Left ventricle myocardium inferior (tissue), 1 donor: Measurements from ENCODE around the gene CFAP73. TPM values are rescaled to one million over a fixed set of nuclear protein-coding genes. Genes with fewer than 3 reads are reported as not detected.

Experiments
- DNase-seq: peaks from one replicate; pipeline ENCODE4 v3.0.0-alpha.2; 2020
- H3K27ac ChIP-seq: fragments of 200-600 bp; replicated peaks from 2 replicates; pipeline ENCODE4 v1.8.0; 2021
- H3K27me3 ChIP-seq: fragments of 200-600 bp; 2 replicates; pipeline ENCODE4 v1.8.0; 2021; ENCODE audit warnings: low read depth
- H3K36me3 ChIP-seq: fragments of 200-600 bp; 2 replicates; pipeline ENCODE4 v1.8.0; 2021
- H3K4me1 ChIP-seq: fragments of 200-600 bp; 2 replicates; pipeline ENCODE4 v1.8.0; 2021
- H3K4me3 ChIP-seq: fragments of 200-600 bp; 2 replicates; pipeline ENCODE4 v1.8.0; 2021; ENCODE audit warnings: mild to moderate bottlenecking, moderate library complexity
- H3K9me3 ChIP-seq: fragments of 200-600 bp; replicated peaks from 2 replicates; pipeline ENCODE4 v1.8.0; 2021
- CTCF ChIP-seq: fragments of 200-600 bp; IDR thresholded peaks from 2 replicates; pipeline ENCODE4 v1.8.0; 2021; ENCODE audit warnings: antibody characterized with exemption, mild to moderate bottlenecking, borderline replicate concordance
- intact Hi-C: fragments of 100-400 bp; cut with micrococcal nuclease; formaldehyde crosslinking; loops from one replicate; pipeline ENCODE4 v1.11.0; 2022
- total RNA-seq: library from RNA; stranded (reverse); fragmentation: NEBNext Ultra II Directional; extraction: Animal tissue kit (Norgen Biotek cat#: 25700); gene quantifications from one replicate; pipeline ENCODE4 v1.2.1, GENCODE V29; 2021
- donor health status: DM: no; HTN: yes; CAD: no; lungs with severe emphysema.

The CFAP73 gene
- total RNA-seq, 1 donor from 2014 or later, result not detected

GRCh38 chr12:113135178-113136127 is 14.1 kb upstream of the CFAP73 start, which contains the start of gene RASAL1:
Gene RASAL1 (minus strand): TSS chr12:113135761. CDS start chr12:113135462, 299 bp downstream.
- Histone ChIP-seq H3K27me3 (peaks cover 78% of the 10 kb centered on the region), H3K4me3 (peak within 1 kb of the TSS; percentile 14), H3K27ac (no peak within 1 kb of the TSS), H3K4me1 (peaks cover 7% of the 10 kb centered on the region), H3K36me3 (no peaks in the 10 kb centered on the region), H3K9me3 (no peaks in the 10 kb centered on the region)
- DNase-seq, result no peak
- intact Hi-C loops, result no loop called here
- TF ChIP-seq CTCF, result peak; percentile 37

- Histone ChIP-seq H3K4me3 (no peak overlapping the region), H3K4me1 (peaks cover 7% of the 10 kb centered on the region), H3K36me3 (no peaks in the 10 kb centered on the region), H3K27ac (no peak overlapping the region), H3K27me3 (peaks cover 70% of the 10 kb centered on the region), H3K9me3 (no peaks in the 10 kb centered on the region)
- intact Hi-C loops, result no loop called here
- TF ChIP-seq CTCF, result no peak
- DNase-seq, result no peak
Measured at GRCh38 chr12:113136128-113136989, 13.2 kb upstream of the CFAP73 start.

GRCh38 chr12:113136990-113137511 is 12.5 kb upstream of the CFAP73 start:
- Histone ChIP-seq H3K4me1 (peaks cover 8% of the 10 kb centered on the region), H3K27ac (no peak overlapping the region), H3K36me3 (no peaks in the 10 kb centered on the region), H3K9me3 (no peaks in the 10 kb centered on the region), H3K4me3 (no peak overlapping the region), H3K27me3 (peaks cover 66% of the 10 kb centered on the region)
- no peak for DNase-seq
- no peak for TF ChIP-seq CTCF
- intact Hi-C loops, result no loop called here

- peaks cover 56% of the 10 kb centered on the region for H3K27me3 ChIP-seq
- intact Hi-C loops, result no loop called here
- DNase-seq, result no peak
Measured at GRCh38 chr12:113137861-113138783, 11.4 kb upstream of the CFAP73 start.

More at GRCh38 chr12:113137861-113138783, 11.4 kb upstream of the CFAP73 start:
- Histone ChIP-seq H3K4me1 (peaks cover 13% of the 10 kb centered on the region), H3K4me3 (no peak overlapping the region), H3K27ac (no peak overlapping the region), H3K36me3 (no peaks in the 10 kb centered on the region), H3K9me3 (no peaks in the 10 kb centered on the region)
- no peak for TF ChIP-seq CTCF
